Left kidney (tissue), 8 donors: ENCODE measurements around the gene PITPNB. TPM values are rescaled to one million over a fixed set of nuclear protein-coding genes. Genes with fewer than 3 reads are reported as not detected.
A peak's percentile ranks its signal among the peaks of the same experiment; 100 is the strongest.

Experiments used
- DNase-seq: peaks from one replicate; pipeline ENCODE4 v3.0.0-alpha.2; 2013
- long read RNA-seq, 8 donors: transcript quantifications; one replicate each; lab custom pipeline, GENCODE V29; 2026
- polyA plus RNA-seq: library from polyadenylated mRNA; unstranded; fragments of 120-200 nt; gene quantifications from one replicate; pipeline ENCODE4 v1.2.1, GENCODE V29; 2013; ENCODE audit not compliant: insufficient read length

PITPNB gene
- polyA plus RNA-seq, result 79.5 TPM
- long read RNA-seq, donor 1, partial matches to known transcripts, result 0 of 17 reads
- long read RNA-seq, donor 1, other reads (novel, unspliced or antisense), result 16 of 17 reads
- long read RNA-seq, donor 2, partial matches to known transcripts, result 6 of 24 reads
- long read RNA-seq, donor 2, other reads (novel, unspliced or antisense), result 13 of 24 reads
- long read RNA-seq, donor 3, partial matches to known transcripts, result 7 of 24 reads
- long read RNA-seq, donor 3, other reads (novel, unspliced or antisense), result 11 of 24 reads
- long read RNA-seq, donor 4, partial matches to known transcripts, result 0 of 1 reads
- long read RNA-seq, donor 4, other reads (novel, unspliced or antisense), result 0 of 1 reads
- long read RNA-seq, donor 5, partial matches to known transcripts, result 5 of 24 reads
- long read RNA-seq, donor 5, other reads (novel, unspliced or antisense), result 19 of 24 reads
- long read RNA-seq, donor 6, partial matches to known transcripts, result 5 of 18 reads
- long read RNA-seq, donor 6, other reads (novel, unspliced or antisense), result 13 of 18 reads
- long read RNA-seq, donor 7, transcript PITPNB-208 (3 exons, 766 nt), result major isoform, 6 of 37 reads
- long read RNA-seq, donor 7, partial matches to known transcripts, result 15 of 37 reads
- long read RNA-seq, donor 7, other reads (novel, unspliced or antisense), result 16 of 37 reads
- long read RNA-seq, donor 8, result 0 reads

- peak; percentile 97 for DNase-seq
Observed at GRCh38 chr22:27919222-27919941, at the start of gene PITPNB. Gene PITPNB, minus strand, starts transcription at chr22:27919256. Its CDS starts 65 bp downstream, at chr22:27919191.

GRCh38 chr22:27966168-27967064, 47.4 kb upstream of the PITPNB start:
- no peak for DNase-seq

GRCh38 chr22:27962268-27963044, 43.4 kb upstream of the PITPNB start:
- peak; percentile 17 for DNase-seq

- no peak for DNase-seq
Observed at GRCh38 chr22:27961680-27962079, 42.6 kb upstream of the PITPNB start.

- DNase-seq, result no peak
Observed at GRCh38 chr22:27961182-27961581, 42.1 kb upstream of the PITPNB start.

- no peak for DNase-seq
Observed at GRCh38 chr22:27959335-27960090, 40.5 kb upstream of the PITPNB start.

- no peak for DNase-seq
Observed at GRCh38 chr22:27952779-27953178, 33.7 kb upstream of the PITPNB start.

- DNase-seq, result no peak
Observed at GRCh38 chr22:27952091-27952490, 33.0 kb upstream of the PITPNB start.

- DNase-seq, result no peak
Observed at GRCh38 chr22:27949421-27949820, 30.4 kb upstream of the PITPNB start.

GRCh38 chr22:27948569-27948968, 29.5 kb upstream of the PITPNB start:
- DNase-seq, result no peak

GRCh38 chr22:27947448-27947847, 28.4 kb upstream of the PITPNB start:
- DNase-seq, result no peak

- DNase-seq, result no peak
Observed at GRCh38 chr22:27941143-27941542, 22.1 kb upstream of the PITPNB start.

GRCh38 chr22:27937453-27937852, 18.4 kb upstream of the PITPNB start:
- no peak for DNase-seq

GRCh38 chr22:27935897-27936296, 16.8 kb upstream of the PITPNB start:
- DNase-seq, result no peak

- DNase-seq, result no peak
Observed at GRCh38 chr22:27934069-27934468, 15.0 kb upstream of the PITPNB start.

- no peak for DNase-seq
Observed at GRCh38 chr22:27933186-27933983, 14.3 kb upstream of the PITPNB start.

- no peak for DNase-seq
Observed at GRCh38 chr22:27930331-27931060, 11.4 kb upstream of the PITPNB start.

- no peak for DNase-seq
Observed at GRCh38 chr22:27927608-27928007, 8.6 kb upstream of the PITPNB start.

- no peak for DNase-seq
Observed at GRCh38 chr22:27925331-27925730, 6.3 kb upstream of the PITPNB start.
